ENCODE measurements around the gene EZH1.
A peak's percentile ranks its signal among the peaks of the same experiment; 100 is the strongest.

Gene EZH1

DNA sequence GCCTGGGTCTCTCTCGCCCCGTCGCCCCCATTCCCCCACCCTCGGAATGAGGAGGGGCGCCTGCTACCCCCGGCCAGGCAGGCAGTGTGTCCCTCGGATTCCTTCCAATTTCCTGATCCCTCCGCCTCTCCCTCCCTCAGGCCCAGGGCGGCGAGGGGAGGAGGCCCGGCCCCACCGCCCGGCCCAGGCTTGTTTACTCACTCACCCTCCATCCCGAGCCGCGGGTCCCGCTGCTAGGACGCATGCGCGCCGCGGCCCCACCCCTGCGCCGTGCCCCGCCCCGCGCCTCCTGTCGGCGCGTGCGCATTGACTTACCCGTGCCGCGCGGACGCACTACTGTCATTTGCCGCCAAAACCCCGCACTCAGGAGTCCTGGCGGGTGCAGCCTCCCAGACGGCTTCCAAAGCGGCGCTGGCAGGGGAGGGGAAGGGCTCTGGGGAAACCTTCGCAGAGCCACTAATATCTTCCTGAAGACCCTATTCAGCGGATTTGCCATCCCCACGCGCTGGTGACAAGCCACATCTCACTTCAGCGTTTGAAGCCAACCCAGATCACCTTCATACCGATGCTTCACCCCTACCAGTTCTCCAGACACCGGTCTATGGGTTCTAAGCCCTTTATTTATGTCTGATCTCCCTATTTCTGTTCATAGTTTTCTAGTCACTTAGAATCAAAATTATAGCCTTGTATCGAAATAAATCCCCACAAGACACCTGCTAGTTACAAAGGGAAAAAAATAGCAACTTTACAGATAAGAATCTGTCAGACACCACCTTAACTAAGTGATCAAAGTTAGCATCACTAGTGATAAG lies at the start of gene EZH1:
Gene EZH1, minus strand, starts transcription at position 235 of the 812 bp plus-strand sequence. CDS start 16,099 bp downstream, outside the sequence.
- Histone ChIP-seq H4K20me1 (peaks cover 0 to 40% (median 0%) of the 10 kb centered on the region in 11 experiments; a peak in 3 of 22 replicates), H3K4me3 (peak within 1 kb of the TSS; percentile 60 to 78 (median 72)), H3K27me3 (no peaks in the 10 kb centered on the region), H3K36me3 (peaks cover 0 to 14% (median 6%) of the 10 kb centered on the region in 11 experiments; a peak in 6 of 22 replicates), H3K4me2 (peak within 1 kb of the TSS; percentile 77 to 96 (median 90)), H3K9me3 (replicated peaks in 1 of 11) (no peaks in the 10 kb centered on the region; a peak in 1 of 22 replicates), H3K9ac (peak within 1 kb of the TSS; percentile 83 to 92 (median 90)), H3K4me1 (peaks cover 22 to 53% (median 32%) of the 10 kb centered on the region in 10 experiments), H3K27ac (peak within 1 kb of the TSS; percentile 67 to 96 (median 85); a peak in 21 of 22 replicates)
- no peak for TF ChIP-seq Cebpa-rat (IDR thresholded peaks at IDR 0.05)

GRCh38 chr17:42792545-42792944 lies 47.7 kb upstream of the EZH1 start:
- H3K36me3 ChIP-seq: peaks cover 0 to 20% (median 4%) of the 10 kb centered on the region in 11 experiments; a peak in 6 of 22 replicates
- H3K9ac ChIP-seq: no peak overlapping the region
- TF ChIP-seq Cebpa-rat (IDR thresholded peaks at IDR 0.05): no peak
- H3K4me1 ChIP-seq: peaks cover 9 to 30% (median 17%) of the 10 kb centered on the region in 10 experiments
- H3K4me3 ChIP-seq: no peak overlapping the region
- H3K4me2 ChIP-seq: no peak overlapping the region
- H4K20me1 ChIP-seq: no peaks in the 10 kb centered on the region; a peak in 1 of 22 replicates
- peaks cover 0 to 10% (median 4%) of the 10 kb centered on the region in 11 experiments; a peak in 10 of 22 replicates for H3K27me3 ChIP-seq
- no peak overlapping the region for H3K27ac ChIP-seq
- no peaks in the 10 kb centered on the region for H3K9me3 ChIP-seq (replicated peaks in 1 of 11)

- H3K4me2 ChIP-seq: no peak overlapping the region
- H3K4me1 ChIP-seq: peaks cover 3 to 29% (median 11%) of the 10 kb centered on the region in 10 experiments
- H4K20me1 ChIP-seq: no peaks in the 10 kb centered on the region; a peak in 1 of 22 replicates
- no peak overlapping the region for H3K9ac ChIP-seq
- H3K27me3 ChIP-seq: peaks cover 1 to 16% (median 10%) of the 10 kb centered on the region in 11 experiments; a peak in 16 of 22 replicates
- no peak overlapping the region for H3K4me3 ChIP-seq
- no peak overlapping the region for H3K27ac ChIP-seq
- TF ChIP-seq Cebpa-rat (IDR thresholded peaks at IDR 0.05): no peak
- H3K36me3 ChIP-seq: peaks cover 0 to 19% (median 4%) of the 10 kb centered on the region in 11 experiments; a peak in 6 of 22 replicates
- no peaks in the 10 kb centered on the region for H3K9me3 ChIP-seq (replicated peaks in 1 of 11)
These were observed 47.1 kb upstream of the EZH1 start for GRCh38 chr17:42791948-42792347.

GRCh38 chr17:42787266-42787665 lies 42.4 kb upstream of the EZH1 start:
- Histone ChIP-seq H3K27ac (no peak overlapping the region), H3K9ac (no peak overlapping the region), H3K4me1 (peaks cover 0 to 8% (median 0%) of the 10 kb centered on the region in 10 experiments; a peak in 5 of 20 replicates), H3K27me3 (peaks cover 48 to 62% (median 57%) of the 10 kb centered on the region in 11 experiments), H4K20me1 (peaks cover 0 to 26% (median 0%) of the 10 kb centered on the region in 11 experiments; a peak in 7 of 22 replicates), H3K4me3 (no peak overlapping the region), H3K9me3 (replicated peaks in 1 of 11) (peaks cover 0 to 12% (median 0%) of the 10 kb centered on the region in 11 experiments; a peak in 1 of 22 replicates), H3K36me3 (no peaks in the 10 kb centered on the region), H3K4me2 (peak overlapping the region in 2 of 11 experiments; percentile 5 to 49; a peak in 3 of 22 replicates)
- no peak for TF ChIP-seq Cebpa-rat (IDR thresholded peaks at IDR 0.05)

- TF ChIP-seq Cebpa-rat (IDR thresholded peaks at IDR 0.05): no peak
- H4K20me1 ChIP-seq: peaks cover 0 to 44% (median 14%) of the 10 kb centered on the region in 11 experiments; a peak in 13 of 22 replicates
- no peak overlapping the region for H3K4me3 ChIP-seq
- peaks cover 0 to 19% (median 6%) of the 10 kb centered on the region in 10 experiments; a peak in 13 of 20 replicates for H3K4me1 ChIP-seq
- peaks cover 0 to 12% (median 0%) of the 10 kb centered on the region in 11 experiments; a peak in 1 of 22 replicates for H3K9me3 ChIP-seq (replicated peaks in 1 of 11)
- no peak overlapping the region for H3K4me2 ChIP-seq
- peaks cover 71 to 85% (median 79%) of the 10 kb centered on the region in 11 experiments for H3K27me3 ChIP-seq
- 0 out of 22 replicates have a peak, but pooled peaks cover 0 to 1% (median 0%) of the 10 kb centered on the region in 11 experiments for H3K36me3 ChIP-seq
- no peak overlapping the region for H3K9ac ChIP-seq
- no peak overlapping the region for H3K27ac ChIP-seq
These were observed 40.2 kb upstream of the EZH1 start for GRCh38 chr17:42784811-42785592.

DNA sequence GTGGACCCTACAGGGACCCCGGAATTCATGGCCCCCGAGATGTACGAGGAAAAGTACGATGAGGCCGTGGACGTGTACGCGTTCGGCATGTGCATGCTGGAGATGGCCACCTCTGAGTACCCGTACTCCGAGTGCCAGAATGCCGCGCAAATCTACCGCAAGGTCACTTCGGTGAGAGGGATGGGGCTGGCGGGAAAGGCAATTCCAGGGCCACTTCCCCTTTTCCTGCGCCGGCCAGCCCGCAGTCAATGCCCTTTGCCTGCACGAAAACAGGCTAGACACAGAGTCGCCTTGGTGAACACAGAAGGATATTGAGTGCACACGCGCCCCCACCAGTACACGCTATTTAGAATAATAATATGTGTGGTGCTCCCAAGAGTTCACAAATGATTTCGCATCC lies 39.6 kb upstream of the EZH1 start:
- Histone ChIP-seq H3K27me3 (peaks cover 77 to 91% (median 85%) of the 10 kb centered on the region in 11 experiments), H3K4me2 (no peak overlapping the region), H3K9me3 (replicated peaks in 1 of 11) (peaks cover 0 to 12% (median 0%) of the 10 kb centered on the region in 11 experiments; a peak in 1 of 22 replicates), H3K27ac (no peak overlapping the region), H3K9ac (no peak overlapping the region), H3K36me3 (peaks cover 0 to 7% (median 3%) of the 10 kb centered on the region in 11 experiments; a peak in 9 of 22 replicates), H3K4me1 (peaks cover 0 to 25% (median 8%) of the 10 kb centered on the region in 10 experiments; a peak in 13 of 20 replicates), H4K20me1 (peaks cover 0 to 50% (median 14%) of the 10 kb centered on the region in 11 experiments; a peak in 14 of 22 replicates), H3K4me3 (no peak overlapping the region)
- no peak for TF ChIP-seq Cebpa-rat (IDR thresholded peaks at IDR 0.05)

DNA sequence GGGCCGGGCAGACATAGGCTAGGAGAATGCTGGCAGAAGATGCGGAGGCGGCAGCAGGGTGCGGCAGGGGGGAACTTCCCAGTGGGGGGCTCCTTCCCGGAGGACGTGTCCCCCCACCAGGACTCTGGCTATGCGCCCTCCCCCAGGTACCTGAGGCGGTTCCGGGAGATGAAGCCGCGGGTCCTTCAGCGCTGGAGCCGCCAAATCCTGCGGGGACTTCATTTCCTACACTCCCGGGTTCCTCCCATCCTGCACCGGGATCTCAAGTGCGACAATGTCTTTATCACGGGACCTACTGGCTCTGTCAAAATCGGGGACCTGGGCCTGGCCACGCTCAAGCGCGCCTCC lies 38.9 kb upstream of the EZH1 start:
- H3K4me3 ChIP-seq: no peak overlapping the region
- peaks cover 0 to 14% (median 9%) of the 10 kb centered on the region in 11 experiments; a peak in 13 of 22 replicates for H3K36me3 ChIP-seq
- peaks cover 0 to 29% (median 8%) of the 10 kb centered on the region in 10 experiments; a peak in 13 of 20 replicates for H3K4me1 ChIP-seq
- peaks cover 83 to 97% (median 92%) of the 10 kb centered on the region in 11 experiments for H3K27me3 ChIP-seq
- H3K27ac ChIP-seq: no peak overlapping the region
- H3K9ac ChIP-seq: no peak overlapping the region
- no peak overlapping the region for H3K4me2 ChIP-seq
- TF ChIP-seq Cebpa-rat (IDR thresholded peaks at IDR 0.05): no peak
- H4K20me1 ChIP-seq: peaks cover 0 to 56% (median 14%) of the 10 kb centered on the region in 11 experiments; a peak in 14 of 22 replicates
- H3K9me3 ChIP-seq (replicated peaks in 1 of 11): peaks cover 0 to 12% (median 0%) of the 10 kb centered on the region in 11 experiments; a peak in 1 of 22 replicates

DNA sequence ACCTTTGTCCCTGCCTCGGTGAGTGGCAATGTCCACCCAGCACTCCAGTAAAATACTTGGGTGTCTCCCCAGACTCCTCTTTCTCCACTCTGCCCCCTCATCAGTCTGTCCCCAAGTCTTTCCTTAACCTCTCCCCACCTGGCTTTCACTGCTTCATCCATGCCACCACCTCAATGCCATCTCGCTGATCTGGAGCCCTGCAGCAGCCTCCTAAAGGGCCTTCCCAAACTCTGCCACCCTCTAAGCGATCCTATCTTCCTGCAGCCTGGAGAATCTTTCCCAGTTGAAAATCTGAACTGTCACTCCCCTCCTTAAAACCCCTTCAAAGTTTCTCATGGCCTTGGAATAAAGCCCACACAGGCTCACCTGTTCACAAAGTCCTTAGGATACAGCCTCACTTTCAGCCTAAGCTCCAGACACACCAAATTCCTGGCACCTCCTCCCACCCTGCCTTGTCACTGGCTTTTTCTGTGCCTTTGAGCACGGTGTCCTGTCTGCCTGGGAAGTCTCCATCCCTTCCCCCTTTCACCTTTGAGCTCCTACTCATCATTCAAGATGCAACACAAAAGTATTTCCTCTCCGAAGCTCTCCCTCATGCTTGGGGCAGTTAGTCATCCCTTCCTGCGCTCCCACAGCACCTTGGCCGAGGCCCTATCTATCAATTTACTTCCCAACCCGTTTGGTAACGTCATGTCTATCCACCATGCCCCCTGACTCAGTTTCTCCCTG lies 38.4 kb upstream of the EZH1 start:
- peaks cover 86 to 100% (median 97%) of the 10 kb centered on the region in 11 experiments for H3K27me3 ChIP-seq
- no peak overlapping the region for H3K9ac ChIP-seq
- H4K20me1 ChIP-seq: peaks cover 0 to 61% (median 14%) of the 10 kb centered on the region in 11 experiments; a peak in 14 of 22 replicates
- TF ChIP-seq Cebpa-rat (IDR thresholded peaks at IDR 0.05): no peak
- no peak overlapping the region for H3K27ac ChIP-seq
- peaks cover 0 to 35% (median 8%) of the 10 kb centered on the region in 10 experiments; a peak in 13 of 20 replicates for H3K4me1 ChIP-seq
- H3K9me3 ChIP-seq (replicated peaks in 1 of 11): peaks cover 0 to 12% (median 0%) of the 10 kb centered on the region in 11 experiments; a peak in 1 of 22 replicates
- H3K36me3 ChIP-seq: peaks cover 0 to 19% (median 14%) of the 10 kb centered on the region in 11 experiments; a peak in 13 of 22 replicates
- H3K4me3 ChIP-seq: no peak overlapping the region
- no peak overlapping the region for H3K4me2 ChIP-seq

Data from BLaER1 treated with 17β-estradiol and CSF1 and Interleukin-3, amounts not matched to agents 10 nM and 100 nM (cell line).